Peyer's patch (tissue), 4 donors: ENCODE results near the gene ATOH7. TPM values are rescaled to one million over a fixed set of nuclear protein-coding genes. Genes with fewer than 3 reads are reported as not detected.
"Not testable (repeated sequence)": the region's sequence is repeated elsewhere in the genome, so short reads cannot be mapped to it uniquely, and the experiment has no call there.

Source experiments
- DNase-seq, 3 donors: peaks; one replicate each; pipeline ENCODE4 v3.0.0-alpha.2; 2017 to 2019
- H3K27ac ChIP-seq, 4 donors: fragments of 200-600 bp; sonication (generic); one replicate each; pipeline ENCODE4 v1.5.1; 2016 to 2019
- H3K27me3 ChIP-seq, 2 donors: fragments of 200-600 bp; sonication (generic); one replicate each; pipeline ENCODE4 v1.5.1; 2019
- H3K36me3 ChIP-seq, 3 donors: fragments of 200-600 bp; sonication (generic); one replicate each; pipeline ENCODE4 v1.5.1; 2016 to 2019
- H3K4me1 ChIP-seq, 4 donors: fragments of 200-600 bp; sonication (generic); one replicate each; pipeline ENCODE4 v1.5.1; 2016 to 2019
- H3K4me3 ChIP-seq, 4 donors: fragments of 200-600 bp; sonication (generic); 1 replicate in 3 of 4; 2 replicates in 1 of 4; pipeline ENCODE4 v1.5.1; 2016 to 2019; ENCODE audit warnings: mild to moderate bottlenecking in 1 of 4
- H3K9me3 ChIP-seq, 4 donors: fragments of 200-600 bp; sonication (generic); one replicate each; pipeline ENCODE4 v1.5.1; 2016 to 2019; ENCODE audit warnings: mild to moderate bottlenecking in 1 of 4
- CTCF ChIP-seq, 6 experiments: fragments of 450-650 bp in 4 of 6; fragments of 200-600 bp in 2 of 6; sonication (generic) in 1 of 6; IDR thresholded peaks; one replicate each; pipeline ENCODE4 v1.5.1; 2017 to 2019; ENCODE audit warnings: antibody characterized with exemption in 6 of 6, mild to moderate bottlenecking in 3 of 6, moderate library complexity in 1 of 6
- POLR2A ChIP-seq, 2 donors: fragments of 450-650 bp; IDR thresholded peaks; one replicate each; pipeline ENCODE4 v1.5.1; 2017; ENCODE audit warnings: antibody characterized with exemption in 2 of 2, mild to moderate bottlenecking in 2 of 2, moderate library complexity in 2 of 2
- total RNA-seq, 4 donors: library from RNA; depleted of rRNA; stranded (reverse); fragments of >200 nt; gene quantifications; one replicate each; pipeline ENCODE4 v1.1.0, GENCODE V29; 2016

ATOH7 gene
- 1 to 10 TPM in 2 of 4 donors, under 1 TPM in 1, not detected in 1; 0.54 to 5.3 (median 2.6) TPM for total RNA-seq

DNA sequence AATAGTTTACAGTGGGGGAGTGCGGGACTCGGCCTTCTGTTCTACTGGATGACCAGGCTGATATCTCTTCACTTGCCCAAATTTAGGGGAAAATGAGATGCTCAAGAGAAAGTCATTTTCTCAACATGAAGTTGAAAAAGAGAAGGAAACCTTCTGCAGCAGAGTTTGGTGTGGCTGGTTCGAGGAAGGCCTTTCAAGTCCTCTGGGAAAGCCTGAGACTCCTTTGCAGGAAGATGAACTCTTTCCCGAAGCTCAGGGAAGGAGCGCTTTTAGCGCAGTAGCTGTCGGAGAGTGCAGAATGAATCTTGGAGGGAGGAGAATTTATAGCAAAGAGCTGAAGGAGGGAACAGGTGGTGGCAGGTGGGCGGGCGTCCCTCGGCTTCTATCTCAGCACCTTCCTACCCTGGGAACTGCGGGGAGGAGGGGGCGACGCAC is at the start of gene ATOH7:
ATOH7 (minus strand) TSS at position 297 of the 435 bp plus-strand sequence. CDS start 436 bp downstream, outside the sequence.
- Histone ChIP-seq H3K27me3 (no peaks in the 10 kb centered on the region), H3K27ac (peak within 1 kb of the TSS; percentile 3 to 59 (median 38)), H3K9me3 (no peaks in the 10 kb centered on the region), H3K4me3 (peak within 1 kb of the TSS; percentile 38 to 71 (median 54)), H3K4me1 (peaks cover 0 to 8% (median 3%) of the 10 kb centered on the region in 4 donors), H3K36me3 (no peaks in the 10 kb centered on the region)
- no peak for DNase-seq
- TF ChIP-seq POLR2A (IDR thresholded peaks at IDR 0.05) (no peak), CTCF (IDR thresholded peaks at IDR 0.05) (no peak)

GRCh38 chr10:68280758-68281157 is 48.8 kb upstream of the ATOH7 start:
- H3K4me1 ChIP-seq: no peaks in the 10 kb centered on the region
- peaks cover 0 to 5% (median 0%) of the 10 kb centered on the region in 4 donors for H3K9me3 ChIP-seq
- no peaks in the 10 kb centered on the region for H3K27me3 ChIP-seq
- TF ChIP-seq POLR2A (IDR thresholded peaks at IDR 0.05) (no peak), CTCF (IDR thresholded peaks at IDR 0.05) (no peak)
- H3K27ac ChIP-seq: no peak overlapping the region
- H3K4me3 ChIP-seq: no peak overlapping the region
- no peak for DNase-seq
- H3K36me3 ChIP-seq: peaks cover 0 to 28% (median 0%) of the 10 kb centered on the region in 3 donors

- not testable (repeated sequence) for H3K9me3 ChIP-seq, H3K27me3 ChIP-seq, H3K27ac ChIP-seq, H3K4me1 ChIP-seq, DNase-seq, H3K4me3 ChIP-seq
- peaks cover 0 to 28% (median 0%) of the 10 kb centered on the region in 3 donors for H3K36me3 ChIP-seq
Observed at GRCh38 chr10:68278906-68279753, 47.2 kb upstream of the ATOH7 start.

GRCh38 chr10:68277814-68278213 is 45.9 kb upstream of the ATOH7 start:
- H3K36me3 ChIP-seq: peaks cover 0 to 18% (median 0%) of the 10 kb centered on the region in 3 donors
- not testable (repeated sequence) for H3K9me3 ChIP-seq, H3K27me3 ChIP-seq, H3K4me1 ChIP-seq, H3K27ac ChIP-seq, H3K4me3 ChIP-seq, DNase-seq

GRCh38 chr10:68276224-68276623 is 44.3 kb upstream of the ATOH7 start:
- no peak overlapping the region for H3K4me3 ChIP-seq
- no peak for DNase-seq
- peaks cover 0 to 10% (median 0%) of the 10 kb centered on the region in 3 donors for H3K36me3 ChIP-seq
- no peaks in the 10 kb centered on the region for H3K27me3 ChIP-seq
- H3K4me1 ChIP-seq: no peaks in the 10 kb centered on the region
- peaks cover 0 to 5% (median 0%) of the 10 kb centered on the region in 4 donors for H3K9me3 ChIP-seq
- H3K27ac ChIP-seq: no peak overlapping the region
- TF ChIP-seq CTCF (IDR thresholded peaks at IDR 0.05) (no peak), POLR2A (IDR thresholded peaks at IDR 0.05) (no peak)

- DNase-seq: no peak
- Histone ChIP-seq H3K9me3 (peaks cover 0 to 5% (median 0%) of the 10 kb centered on the region in 4 donors), H3K27ac (no peak overlapping the region), H3K4me1 (no peaks in the 10 kb centered on the region), H3K36me3 (peaks cover 0 to 8% (median 0%) of the 10 kb centered on the region in 3 donors), H3K4me3 (no peak overlapping the region), H3K27me3 (no peaks in the 10 kb centered on the region)
- TF ChIP-seq CTCF (IDR thresholded peaks at IDR 0.05) (no peak), POLR2A (IDR thresholded peaks at IDR 0.05) (no peak)
Observed at GRCh38 chr10:68275600-68276126, 43.8 kb upstream of the ATOH7 start.
